SK-N-SH (cell line): ENCODE data around the gene GRB7. TPM values are rescaled to one million over a fixed set of nuclear protein-coding genes. Genes with fewer than 3 reads are reported as not detected.

ENCODE experiments used
- CTCF ChIA-PET: fragments of 300-600, 350-600 bp; formaldehyde crosslinking; extraction: SDS; loops from one replicate; lab custom pipeline; 2021; lab: Yijun Ruan, JAX
- POLR2A ChIA-PET: fragments of 350-600 bp; sonication (Branson Sonifier 250); formaldehyde crosslinking; extraction: SDS; loops from one replicate; lab custom pipeline; 2020; ENCODE audit warnings: antibody characterized with exemption, inconsistent platforms; lab: Yijun Ruan, JAX
- DNase-seq: peaks from one replicate; pipeline ENCODE4 v3.0.0; 2012
- H2AFZ ChIP-seq: fragments of 200-600 bp; sonication (generic); 2 replicates; pipeline ENCODE4 v1.8.1; 2016; ENCODE audit warnings: antibody characterized with exemption, mild to moderate bottlenecking, low read depth
- H3F3A ChIP-seq: fragments of 200-600 bp; sonication (generic); replicated peaks from 2 replicates; pipeline ENCODE3; 2016; ENCODE audit warnings: antibody characterized with exemption, mild to moderate bottlenecking; ENCODE audit not compliant: insufficient read depth
- H3K27ac ChIP-seq, 2 experiments: fragments of 200-500 bp in 1 of 2; fragments of 200-600 bp in 1 of 2; sonication (Bioruptor generic) in 1 of 2; sonication (generic), shearing (Covaris generic) in 1 of 2; 2 replicates each; pipeline versions ENCODE4 v1.5.1 to v1.6.1; 2014 to 2016; ENCODE audit warnings: low read depth in 2 of 2, inconsistent platforms in 1 of 2, low read length in 1 of 2, mild to moderate bottlenecking in 1 of 2, mixed read lengths in 1 of 2
- H3K27me3 ChIP-seq: fragments of 200-600 bp; sonication (generic), shearing (Covaris generic); 2 replicates; pipeline ENCODE4 v1.6.1; 2016; ENCODE audit warnings: mixed run types; ENCODE audit not compliant: insufficient read depth
- H3K36me3 ChIP-seq, 2 experiments: fragments of 200-500 bp in 1 of 2; fragments of 200-600 bp in 1 of 2; sonication (Bioruptor generic) in 1 of 2; sonication (generic) in 1 of 2; replicated peaks in 1 of 2; 2 replicates each; pipeline versions ENCODE3 to v1.5.1; 2014 to 2016; ENCODE audit warnings: low read length in 1 of 2, mild to moderate bottlenecking in 1 of 2; ENCODE audit not compliant: insufficient read depth in 2 of 2, control insufficient read depth in 1 of 2
- H3K4me1 ChIP-seq, 2 experiments: fragments of 200-500 bp in 1 of 2; fragments of 200-600 bp in 1 of 2; sonication (Bioruptor generic) in 1 of 2; sonication (generic), shearing (Covaris generic) in 1 of 2; 2 replicates each; pipeline versions ENCODE4 v1.5.1 to v1.6.1; 2014 to 2016; ENCODE audit warnings: low read depth in 1 of 2, low read length in 1 of 2, mixed run types in 1 of 2; ENCODE audit not compliant: insufficient read depth in 2 of 2, control insufficient read depth in 1 of 2
- H3K4me2 ChIP-seq: fragments of 200-600 bp; sonication (generic), shearing (Covaris generic); 2 replicates; pipeline ENCODE4 v1.6.1; 2017; ENCODE audit warnings: mixed run types
- H3K4me3 ChIP-seq, 2 experiments: fragments of 200-500 bp in 1 of 2; fragments of 200-600 bp in 1 of 2; sonication (Bioruptor generic) in 1 of 2; sonication (generic), shearing (Covaris generic) in 1 of 2; 2 replicates each; pipeline versions ENCODE4 v1.5.1 to v1.8.1; 2014 to 2016; ENCODE audit warnings: low read depth in 2 of 2, inconsistent platforms in 1 of 2, low read length in 1 of 2, mild to moderate bottlenecking in 1 of 2, mixed read lengths in 1 of 2, moderate library complexity in 1 of 2
- H3K79me2 ChIP-seq: fragments of 200-600 bp; sonication (generic); 2 replicates; pipeline ENCODE4 v1.8.1; 2017; ENCODE audit warnings: mild to moderate bottlenecking; ENCODE audit not compliant: insufficient read depth
- H3K9ac ChIP-seq: fragments of 200-600 bp; sonication (generic); 2 replicates; pipeline ENCODE4 v1.6.1; 2017; ENCODE audit warnings: mixed run types
- H3K9me2 ChIP-seq: fragments of 200-600 bp; sonication (generic); 2 replicates; pipeline ENCODE4 v1.6.1; 2017; ENCODE audit warnings: mixed run types
- H3K9me3 ChIP-seq: fragments of 200-600 bp; sonication (generic); 2 replicates; pipeline ENCODE4 v1.6.1; 2017; ENCODE audit warnings: mixed run types, mild to moderate bottlenecking, moderate library complexity
- H4K20me1 ChIP-seq: fragments of 200-600 bp; sonication (generic); 2 replicates; pipeline ENCODE4 v1.6.1; 2017; ENCODE audit warnings: mild to moderate bottlenecking, mixed run types; ENCODE audit not compliant: insufficient read depth
- EP300 ChIP-seq, 2 experiments: IDR thresholded peaks; 2 replicates each; pipeline versions ENCODE4 v1.4.0 to v1.6.1; 2012; ENCODE audit warnings: borderline replicate concordance in 1 of 2, low read depth in 1 of 2, low read length in 1 of 2
- EZH2phosphoT487 ChIP-seq: fragments of 200-600 bp; sonication (generic); IDR thresholded peaks from 2 replicates; pipeline ENCODE4 v1.6.1; 2017; ENCODE audit warnings: low read depth, mixed run types, mild to moderate bottlenecking, antibody characterized with exemption, moderate library complexity, borderline replicate concordance
- FOXM1 ChIP-seq: IDR thresholded peaks from 2 replicates; pipeline ENCODE4 v1.4.0; 2012; ENCODE audit warnings: low read depth, mild to moderate bottlenecking
- IRF3 ChIP-seq: fragments of 150-350 bp; IDR thresholded peaks from 2 replicates; pipeline ENCODE4 v1.6.1; 2016; ENCODE audit warnings: mild to moderate bottlenecking, low read depth, low read length
- JUND ChIP-seq: IDR thresholded peaks from 2 replicates; pipeline ENCODE4 v1.4.0; 2012
- NFIC ChIP-seq: IDR thresholded peaks from 2 replicates; pipeline ENCODE4 v1.4.0; 2012; ENCODE audit warnings: borderline replicate concordance
- NRF1 ChIP-seq: IDR thresholded peaks from 2 replicates; pipeline ENCODE4 v1.6.1; 2012; ENCODE audit warnings: low read depth, mild to moderate bottlenecking, low read length
- POLR2AphosphoS5 ChIP-seq: IDR thresholded peaks from 2 replicates; pipeline ENCODE4 v1.6.1; 2012; ENCODE audit warnings: low read depth, low read length
- RAD21 ChIP-seq: IDR thresholded peaks from 2 replicates; pipeline ENCODE4 v1.6.1; 2012; ENCODE audit warnings: mild to moderate bottlenecking, low read length
- RCOR1 ChIP-seq: fragments of 150-350 bp; IDR thresholded peaks from 2 replicates; pipeline ENCODE4 v1.6.1; 2017; ENCODE audit warnings: antibody characterized with exemption, low read length
- REST ChIP-seq: IDR thresholded peaks from 2 replicates; pipeline ENCODE4 v1.6.1; 2012; ENCODE audit warnings: mild to moderate bottlenecking, low read depth, low read length, moderate library complexity
- RXRA ChIP-seq: IDR thresholded peaks from 2 replicates; pipeline ENCODE4 v1.4.0; 2012; ENCODE audit warnings: low read depth, mild to moderate bottlenecking, borderline replicate concordance
- TCF12 ChIP-seq: IDR thresholded peaks from 2 replicates; pipeline ENCODE4 v1.4.0; 2012
- TEAD4 ChIP-seq: IDR thresholded peaks from 2 replicates; pipeline ENCODE4 v1.4.0; 2012; ENCODE audit warnings: mild to moderate bottlenecking, borderline replicate concordance; ENCODE audit not compliant: insufficient read depth
- USF1 ChIP-seq: IDR thresholded peaks from 2 replicates; pipeline ENCODE4 v1.4.0; 2012; ENCODE audit warnings: low read depth, borderline replicate concordance
- ZBTB33 ChIP-seq: IDR thresholded peaks from 2 replicates; pipeline ENCODE4 v1.4.0; 2012; ENCODE audit warnings: low read depth, borderline replicate concordance
- WGBS: methylation state at CpG from one replicate; pipeline ENCODE4 v1.1.6; 2017; ENCODE audit warnings: low lambda C conversion rate; 5-methylcytosine and 5-hydroxymethylcytosine counted together
- polyA plus RNA-seq, 3 experiments: library from polyadenylated mRNA; depleted of rRNA; stranded (reverse); fragments of >200 nt; gene quantifications; 2 replicates each; pipeline ENCODE4 v1.2.3, GENCODE V29; 2012

The GRB7 gene
- polyA plus RNA-seq, 1 of the 3 experiments (the other 2 are of a cell fraction) = not detected

- Histone ChIP-seq H3K27ac (no peak overlapping the region), H2AFZ (no peak overlapping the region)
Measured at GRCh38 chr17:39763051-39763820, 25.5 kb downstream of the GRB7 start.

More at GRCh38 chr17:39763051-39763820, 25.5 kb downstream of the GRB7 start:
- H3K4me2 ChIP-seq = no peak overlapping the region
- TF ChIP-seq RAD21 (no peak), IRF3 (no peak), TEAD4 (no peak), EP300 (IDR thresholded peaks at IDR 0.05; ENCODE audit: borderline replicate concordance in 1 of 2, low read depth in 1 of 2, low read length in 1 of 2) (no peak), POLR2AphosphoS5 (no peak), RXRA (no peak), NRF1 (no peak), ZBTB33 (no peak), REST (no peak), TCF12 (no peak), NFIC (no peak), EZH2phosphoT487 (no peak), USF1 (no peak), JUND (no peak), FOXM1 (no peak), RCOR1 (no peak)
- no peak overlapping the region for H3K9ac ChIP-seq
- no peaks in the 10 kb centered on the region for H3K4me1 ChIP-seq
- no peaks in the 10 kb centered on the region for H4K20me1 ChIP-seq
- 32% methylated on average over 5 of the region's 5 CpGs for WGBS
- no peaks in the 10 kb centered on the region for H3K36me3 ChIP-seq
- no peaks in the 10 kb centered on the region for H3K79me2 ChIP-seq
- ChIA-PET POLR2A (no interaction called here), CTCF (interaction anchor here (0.8 to 2.1 kb wide), 6 partner anchors 8 to 187 kb away, joined by 3 to 7 read pairs (median 4); no protein-coding TSS in a partner anchor)
- no peaks in the 10 kb centered on the region for H3F3A ChIP-seq
- peaks cover 85% of the 10 kb centered on the region for H3K27me3 ChIP-seq
- DNase-seq = no peak
- no peaks in the 10 kb centered on the region for H3K9me3 ChIP-seq
- H3K4me3 ChIP-seq = no peak overlapping the region
- H3K9me2 ChIP-seq = no peaks in the 10 kb centered on the region
